ENCODE results near the gene DNM3. TPM values are rescaled to one million over a fixed set of nuclear protein-coding genes. Genes with fewer than 3 reads are reported as not detected.

The DNM3 gene
- polyA plus RNA-seq, 1 donor (not counting 4 experiments of a cell fraction or from before 2014, with no cell fraction given), result 2.0 TPM

GRCh38 chr1:172121081-172121717, 279.9 kb downstream of the DNM3 start:
- Histone ChIP-seq H3K4me2 (ENCODE audit: control insufficient read depth, extremely low read depth, insufficient read depth, low read depth, low read length) (no peak overlapping the region), H3K79me2 (ENCODE audit: control insufficient read depth, insufficient read depth, low read length) (no peaks in the 10 kb centered on the region), H3K9me1 (ENCODE audit: control insufficient read depth, extremely low read depth, insufficient read depth, low read length) (no peaks in the 10 kb centered on the region), H3K27ac (ENCODE audit: control insufficient read depth, insufficient read depth, low read length) (no peak overlapping the region), H3K27me3 (ENCODE audit: control insufficient read depth, extremely low read depth, insufficient read depth, low read length) (no peaks in the 10 kb centered on the region), H3K4me3 (ENCODE audit: control insufficient read depth in 2 of 3, extremely low read depth in 1 of 3, insufficient read depth in 2 of 3, low read depth in 1 of 3, low read length in 3 of 3) (no peak overlapping the region), H3K4me1 (ENCODE audit: control insufficient read depth, extremely low read depth, insufficient read depth, low read length) (peaks cover 6% of the 10 kb centered on the region), H2AFZ (ENCODE audit: control insufficient read depth, low read length) (no peak overlapping the region), H3K9me3 (ENCODE audit: control insufficient read depth, low read depth, low read length) (no peaks in the 10 kb centered on the region), H3K36me3 (ENCODE audit: control insufficient read depth in 2 of 2, extremely low read depth in 1 of 2, insufficient read depth in 2 of 2, low read length in 2 of 2) (no peaks in the 10 kb centered on the region), H4K20me1 (ENCODE audit: control insufficient read depth, extremely low read depth, insufficient read depth, low read length) (no peaks in the 10 kb centered on the region), H3K9ac (ENCODE audit: control insufficient read depth, extremely low read depth, insufficient read depth, low read length) (no peak overlapping the region)
- FAIRE-seq, result no peak
- no peak for DNase-seq (ENCODE audit: low read depth, low spot score)
- dilution Hi-C loops (cut with MboI; ENCODE audit: extremely low pct_ligation_motif_present, low sequenced_read_pairs), result no loop called here
- TF ChIP-seq CTCF (optimal IDR thresholded peaks at IDR 0.05 in 1 of 3, IDR thresholded peaks at IDR 0.05 in 1 of 3, conservative IDR thresholded peaks at IDR 0.05 in 1 of 3; ENCODE audit: extremely low read depth in 1 of 3, insufficient read depth in 2 of 3, low read length in 3 of 3) (no peak), EZH2 (IDR thresholded peaks at IDR 0.05; ENCODE audit: low read length) (no peak)

GRCh38 chr1:172122381-172122780, 281.1 kb downstream of the DNM3 start:
- Histone ChIP-seq H3K9me1 (ENCODE audit: control insufficient read depth, extremely low read depth, insufficient read depth, low read length) (no peaks in the 10 kb centered on the region), H3K4me3 (ENCODE audit: control insufficient read depth in 2 of 3, extremely low read depth in 1 of 3, insufficient read depth in 2 of 3, low read depth in 1 of 3, low read length in 3 of 3) (no peak overlapping the region), H3K27me3 (ENCODE audit: control insufficient read depth, extremely low read depth, insufficient read depth, low read length) (no peaks in the 10 kb centered on the region), H3K4me1 (ENCODE audit: control insufficient read depth, extremely low read depth, insufficient read depth, low read length) (peaks cover 6% of the 10 kb centered on the region), H3K4me2 (ENCODE audit: control insufficient read depth, extremely low read depth, insufficient read depth, low read depth, low read length) (peak overlapping the region; percentile 25), H4K20me1 (ENCODE audit: control insufficient read depth, extremely low read depth, insufficient read depth, low read length) (no peaks in the 10 kb centered on the region), H3K27ac (ENCODE audit: control insufficient read depth, insufficient read depth, low read length) (no peak overlapping the region), H3K9ac (ENCODE audit: control insufficient read depth, extremely low read depth, insufficient read depth, low read length) (no peak overlapping the region), H3K36me3 (ENCODE audit: control insufficient read depth in 2 of 2, extremely low read depth in 1 of 2, insufficient read depth in 2 of 2, low read length in 2 of 2) (no peaks in the 10 kb centered on the region), H3K79me2 (ENCODE audit: control insufficient read depth, insufficient read depth, low read length) (no peaks in the 10 kb centered on the region), H3K9me3 (ENCODE audit: control insufficient read depth, low read depth, low read length) (no peaks in the 10 kb centered on the region), H2AFZ (ENCODE audit: control insufficient read depth, low read length) (no peak overlapping the region)
- TF ChIP-seq EZH2 (IDR thresholded peaks at IDR 0.05; ENCODE audit: low read length), result no peak
- no peak for TF ChIP-seq CTCF (optimal IDR thresholded peaks at IDR 0.05 in 1 of 3, IDR thresholded peaks at IDR 0.05 in 1 of 3, conservative IDR thresholded peaks at IDR 0.05 in 1 of 3; ENCODE audit: extremely low read depth in 1 of 3, insufficient read depth in 2 of 3, low read length in 3 of 3)
- FAIRE-seq (peak; percentile 75), DNase-seq (ENCODE audit: low read depth, low spot score) (no peak)
- dilution Hi-C loops (cut with MboI; ENCODE audit: extremely low pct_ligation_motif_present, low sequenced_read_pairs), result no loop called here
